Uterus (tissue), 2 donors: ENCODE data around the gene HIP1.

Experiments
- POLR2A ChIP-seq, 2 donors: fragments of 450-650 bp; IDR thresholded peaks; one replicate each; pipeline ENCODE4 v1.6.1; 2016; ENCODE audit warnings: antibody characterized with exemption in 2 of 2, mild to moderate bottlenecking in 1 of 2, moderate library complexity in 1 of 2
- TF ChIP-seq, protein P1 (sequence below), 4 experiments: fragments of 200-600 bp in 2 of 4; fragments of 450-650 bp in 2 of 4; sonication (generic) in 2 of 4; IDR thresholded peaks; one replicate each; pipeline ENCODE4 v1.5.1; 2016 to 2019; ENCODE audit warnings: antibody characterized with exemption in 4 of 4, mild to moderate bottlenecking in 2 of 4, moderate library complexity in 1 of 4

- TF ChIP-seq, protein P1, sequence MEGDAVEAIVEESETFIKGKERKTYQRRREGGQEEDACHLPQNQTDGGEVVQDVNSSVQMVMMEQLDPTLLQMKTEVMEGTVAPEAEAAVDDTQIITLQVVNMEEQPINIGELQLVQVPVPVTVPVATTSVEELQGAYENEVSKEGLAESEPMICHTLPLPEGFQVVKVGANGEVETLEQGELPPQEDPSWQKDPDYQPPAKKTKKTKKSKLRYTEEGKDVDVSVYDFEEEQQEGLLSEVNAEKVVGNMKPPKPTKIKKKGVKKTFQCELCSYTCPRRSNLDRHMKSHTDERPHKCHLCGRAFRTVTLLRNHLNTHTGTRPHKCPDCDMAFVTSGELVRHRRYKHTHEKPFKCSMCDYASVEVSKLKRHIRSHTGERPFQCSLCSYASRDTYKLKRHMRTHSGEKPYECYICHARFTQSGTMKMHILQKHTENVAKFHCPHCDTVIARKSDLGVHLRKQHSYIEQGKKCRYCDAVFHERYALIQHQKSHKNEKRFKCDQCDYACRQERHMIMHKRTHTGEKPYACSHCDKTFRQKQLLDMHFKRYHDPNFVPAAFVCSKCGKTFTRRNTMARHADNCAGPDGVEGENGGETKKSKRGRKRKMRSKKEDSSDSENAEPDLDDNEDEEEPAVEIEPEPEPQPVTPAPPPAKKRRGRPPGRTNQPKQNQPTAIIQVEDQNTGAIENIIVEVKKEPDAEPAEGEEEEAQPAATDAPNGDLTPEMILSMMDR (IDR thresholded peaks at IDR 0.05): no peak
- no peak for TF ChIP-seq POLR2A (IDR thresholded peaks at IDR 0.05)
Observed at GRCh38 chr7:75734586-75735458, 3.9 kb downstream of the HIP1 start.
